Measurements from ENCODE around the gene COL13A1. TPM values are rescaled to one million over a fixed set of nuclear protein-coding genes. Genes with fewer than 3 reads are reported as not detected.

The COL13A1 gene
- total RNA-seq, 1 donor from 2014 or later = 29.2 TPM

GRCh38 chr10:69898524-69898923, 96.8 kb downstream of the COL13A1 start:
- H3K4me1 Mint-ChIP-seq (ENCODE audit: unreplicated experiment) = peaks cover 26% of the 10 kb centered on the region
- H3K27me3 Mint-ChIP-seq (ENCODE audit: unreplicated experiment) = no peaks in the 10 kb centered on the region
- no peak for DNase-seq (ENCODE audit: extremely low spot score, unreplicated experiment)
- H3K4me3 Mint-ChIP-seq (ENCODE audit: unreplicated experiment) = no peak overlapping the region
- TF ChIP-seq CTCF (IDR thresholded peaks at IDR 0.05) = no peak
- peaks cover 2% of the 10 kb centered on the region for H3K36me3 Mint-ChIP-seq (ENCODE audit: unreplicated experiment)
- no peaks in the 10 kb centered on the region for H3K9me3 Mint-ChIP-seq (ENCODE audit: unreplicated experiment)
- H3K27ac Mint-ChIP-seq (ENCODE audit: unreplicated experiment) = no peak overlapping the region

DNA sequence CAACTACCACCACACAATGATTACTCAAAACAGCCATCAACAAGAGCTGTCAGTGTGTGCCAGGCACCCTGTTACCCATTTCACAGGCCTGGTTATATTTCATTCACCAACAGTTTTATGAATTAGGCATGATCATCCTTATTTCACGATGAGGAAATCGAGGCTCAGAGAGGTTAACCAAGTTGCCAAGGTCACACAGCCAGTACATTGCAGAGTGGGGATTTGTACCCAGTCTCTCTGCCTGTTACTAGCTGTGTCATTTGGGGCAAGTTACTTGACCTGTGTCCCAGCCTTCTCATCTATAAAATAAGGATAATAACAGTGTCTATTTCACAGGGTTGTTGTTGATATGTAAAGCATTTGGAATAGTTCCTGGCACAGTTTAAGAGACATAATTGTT, 97.2 kb downstream of the COL13A1 start:
- H3K36me3 Mint-ChIP-seq (ENCODE audit: unreplicated experiment) = no peaks in the 10 kb centered on the region
- H3K27ac Mint-ChIP-seq (ENCODE audit: unreplicated experiment) = no peak overlapping the region
- no peaks in the 10 kb centered on the region for H3K9me3 Mint-ChIP-seq (ENCODE audit: unreplicated experiment)
- no peak for DNase-seq (ENCODE audit: extremely low spot score, unreplicated experiment)
- no peaks in the 10 kb centered on the region for H3K27me3 Mint-ChIP-seq (ENCODE audit: unreplicated experiment)
- peaks cover 26% of the 10 kb centered on the region for H3K4me1 Mint-ChIP-seq (ENCODE audit: unreplicated experiment)
- no peak overlapping the region for H3K4me3 Mint-ChIP-seq (ENCODE audit: unreplicated experiment)
- TF ChIP-seq CTCF (IDR thresholded peaks at IDR 0.05) = no peak

- no peaks in the 10 kb centered on the region for H3K36me3 Mint-ChIP-seq (ENCODE audit: unreplicated experiment)
- H3K27me3 Mint-ChIP-seq (ENCODE audit: unreplicated experiment) = no peaks in the 10 kb centered on the region
- TF ChIP-seq CTCF (IDR thresholded peaks at IDR 0.05) = no peak
- no peak for DNase-seq (ENCODE audit: extremely low spot score, unreplicated experiment)
- no peak overlapping the region for H3K4me3 Mint-ChIP-seq (ENCODE audit: unreplicated experiment)
- no peaks in the 10 kb centered on the region for H3K9me3 Mint-ChIP-seq (ENCODE audit: unreplicated experiment)
- H3K27ac Mint-ChIP-seq (ENCODE audit: unreplicated experiment) = no peak overlapping the region
- peaks cover 22% of the 10 kb centered on the region for H3K4me1 Mint-ChIP-seq (ENCODE audit: unreplicated experiment)
Measured at GRCh38 chr10:69899727-69900595, 98.3 kb downstream of the COL13A1 start.

DNA sequence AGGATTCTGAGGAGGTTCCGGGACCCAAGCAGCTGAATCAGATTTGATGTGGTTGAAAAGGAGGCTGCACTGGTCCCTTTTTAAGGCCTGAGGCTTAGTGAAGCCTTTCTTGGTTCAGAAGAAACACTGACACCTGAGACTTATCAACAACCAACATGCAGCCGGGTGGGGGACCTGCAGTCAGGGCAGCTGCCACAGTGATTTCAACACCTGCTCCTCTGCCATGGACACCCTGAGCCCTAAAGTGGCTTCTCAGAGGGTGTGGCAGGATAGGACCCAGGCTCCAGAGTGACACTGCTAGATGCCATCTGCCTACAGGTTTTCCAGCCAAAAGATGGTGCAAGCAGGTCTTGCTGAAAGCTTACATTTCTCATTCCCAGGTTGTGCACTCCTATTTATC, 99.3 kb downstream of the COL13A1 start:
- Mint-ChIP-seq H3K4me3 (ENCODE audit: unreplicated experiment) (no peak overlapping the region), H3K4me1 (ENCODE audit: unreplicated experiment) (peaks cover 15% of the 10 kb centered on the region), H3K36me3 (ENCODE audit: unreplicated experiment) (no peaks in the 10 kb centered on the region), H3K27ac (ENCODE audit: unreplicated experiment) (no peak overlapping the region), H3K9me3 (ENCODE audit: unreplicated experiment) (no peaks in the 10 kb centered on the region), H3K27me3 (ENCODE audit: unreplicated experiment) (no peaks in the 10 kb centered on the region)
- DNase-seq (ENCODE audit: extremely low spot score, unreplicated experiment) = no peak
- no peak for TF ChIP-seq CTCF (IDR thresholded peaks at IDR 0.05)

- Mint-ChIP-seq H3K4me1 (ENCODE audit: unreplicated experiment) (peaks cover 7% of the 10 kb centered on the region), H3K36me3 (ENCODE audit: unreplicated experiment) (no peaks in the 10 kb centered on the region), H3K9me3 (ENCODE audit: unreplicated experiment) (no peaks in the 10 kb centered on the region), H3K4me3 (ENCODE audit: unreplicated experiment) (no peak overlapping the region), H3K27ac (ENCODE audit: unreplicated experiment) (no peak overlapping the region), H3K27me3 (ENCODE audit: unreplicated experiment) (no peaks in the 10 kb centered on the region)
- peak; percentile 66 for TF ChIP-seq CTCF (IDR thresholded peaks at IDR 0.05)
- DNase-seq (ENCODE audit: extremely low spot score, unreplicated experiment) = no peak
Measured at GRCh38 chr10:69901628-69902505, 100.2 kb downstream of the COL13A1 start.

All from osteocyte (in vitro differentiated cells).